HepG2 (cell line): Measurements from ENCODE around the gene PKP3. TPM values are rescaled to one million over a fixed set of nuclear protein-coding genes. Genes with fewer than 3 reads are reported as not detected.

Experiments
- CENPT ChIP-seq: sonication (generic); formaldehyde crosslinking; IDR thresholded peaks from 2 replicates; pipeline ENCODE4 v1.8.0; 2022; ENCODE audit warnings: low read depth, mild to moderate bottlenecking, moderate library complexity, missing genetic modification reagents
- DR1 ChIP-seq: sonication (generic); formaldehyde crosslinking; IDR thresholded peaks from 2 replicates; pipeline ENCODE4 v1.8.0; 2021; ENCODE audit warnings: mild to moderate bottlenecking, missing genetic modification reagents, inconsistent platforms
- E2F1 ChIP-seq: sonication (generic); formaldehyde crosslinking; IDR thresholded peaks from 2 replicates; pipeline ENCODE4 v1.5.0; 2020; ENCODE audit warnings: missing genetic modification reagents
- ERF ChIP-seq: IDR thresholded peaks from 2 replicates; pipeline ENCODE4 v1.6.1; 2018; ENCODE audit warnings: missing biosample characterization, missing genetic modification reagents
- KLF9 ChIP-seq: IDR thresholded peaks from 2 replicates; pipeline ENCODE4 v1.6.1; 2016; ENCODE audit warnings: low read depth
- MEF2D ChIP-seq: sonication (generic); formaldehyde crosslinking; IDR thresholded peaks from 2 replicates; pipeline ENCODE4 v1.5.1; 2020; ENCODE audit warnings: mild to moderate bottlenecking, missing genetic modification reagents
- MXD4 ChIP-seq: IDR thresholded peaks from 2 replicates; pipeline ENCODE4 v1.6.1; 2016; ENCODE audit warnings: mild to moderate bottlenecking, missing biosample characterization, missing genetic modification reagents
- RFX1 ChIP-seq: fragments of 450-650 bp; IDR thresholded peaks from 2 replicates; pipeline ENCODE4 v1.6.1; 2017
- SAP130 ChIP-seq: IDR thresholded peaks from 2 replicates; pipeline ENCODE4 v1.6.1; 2016; ENCODE audit warnings: low read depth
- ZFP91 ChIP-seq: sonication (generic); formaldehyde crosslinking; IDR thresholded peaks from 2 replicates; pipeline ENCODE4 v1.9.0; 2022; ENCODE audit warnings: missing genetic modification reagents, mild to moderate bottlenecking, borderline replicate concordance
- ZNF24 ChIP-seq: fragments of 450-650 bp; IDR thresholded peaks from 2 replicates; pipeline ENCODE4 v1.6.1; 2017; ENCODE audit warnings: antibody characterized with exemption, mild to moderate bottlenecking
- ZNF263 ChIP-seq: sonication (generic); formaldehyde crosslinking; IDR thresholded peaks from 2 replicates; pipeline ENCODE4 v1.4.0; 2020; ENCODE audit warnings: missing genetic modification reagents
- ZNF280B ChIP-seq: sonication (generic); formaldehyde crosslinking; IDR thresholded peaks from 2 replicates; pipeline ENCODE4 v1.5.0; 2020; ENCODE audit warnings: missing genetic modification reagents, mild to moderate bottlenecking, borderline replicate concordance
- ZNF292 ChIP-seq: sonication (generic); formaldehyde crosslinking; IDR thresholded peaks from 2 replicates; pipeline ENCODE4 v1.8.1; 2022; ENCODE audit warnings: mild to moderate bottlenecking, low read depth, missing genetic modification reagents, borderline replicate concordance
- ZNF318 ChIP-seq: sonication (generic); formaldehyde crosslinking; IDR thresholded peaks from 2 replicates; pipeline ENCODE4 v1.4.0; 2020; ENCODE audit warnings: mild to moderate bottlenecking, missing genetic modification reagents
- ZNF335 ChIP-seq: sonication (generic); formaldehyde crosslinking; IDR thresholded peaks from 2 replicates; pipeline ENCODE4 v1.4.0; 2020; ENCODE audit warnings: missing genetic modification reagents
- ZNF343 ChIP-seq: sonication (generic); formaldehyde crosslinking; IDR thresholded peaks from 2 replicates; pipeline ENCODE4 v1.4.0; 2020; ENCODE audit warnings: mild to moderate bottlenecking, missing genetic modification reagents
- ZNF556 ChIP-seq: sonication (generic); formaldehyde crosslinking; IDR thresholded peaks from 2 replicates; pipeline ENCODE4 v1.4.0; 2020; ENCODE audit warnings: mild to moderate bottlenecking, missing genetic modification reagents, borderline replicate concordance
- polyA plus RNA-seq, 8 experiments: library from polyadenylated mRNA; depleted of rRNA in 3 of 8; stranded (reverse) in 7 of 8; unstranded in 1 of 8; fragments of >200 nt; fragmentation: Illumina TruSeq in 4 of 8; extraction: Trizol in 4 of 8; gene quantifications; 2 replicates each; pipeline versions ENCODE4 v1.2.1 to v1.2.3, GENCODE V29; 2011 to 2016; ENCODE audit warnings: low read depth in 4 of 8, missing spikeins in 1 of 8, mixed read lengths in 1 of 8; ENCODE audit not compliant: insufficient read depth in 1 of 8
- total RNA-seq, 5 experiments: library from RNA; depleted of rRNA; stranded (reverse); fragments of >200 nt; fragmentation: Illumina TruSeq; extraction: Trizol; gene quantifications; 2 replicates each; pipeline ENCODE4 v1.2.3, GENCODE V29; 2016; ENCODE audit warnings: low read depth in 1 of 5

PKP3 gene
- total and polyA plus RNA-seq, 2 of the 13 experiments (the other 11 are each of a cell fraction or from before 2014, with no cell fraction given), result 18.0 to 28.7 TPM

- no peak for TF ChIP-seq CENPT (CRISPR knock-in tag)
- no peak for TF ChIP-seq ZNF280B
- TF ChIP-seq ZNF318 (CRISPR knock-in tag), result no peak
- peak; percentile 87 for TF ChIP-seq ERF (CRISPR knock-in tag)
- TF ChIP-seq ZNF335 (CRISPR knock-in tag), result no peak
- TF ChIP-seq ZNF263 (CRISPR knock-in tag), result peak; percentile 86; the same call in 1 of the 2 replicates
- no peak; the same call in 1 of the 2 replicates for TF ChIP-seq ZNF556 (CRISPR knock-in tag)
- 0 out of 2 replicates have a peak, but pooled peaks have one; percentile 61 for TF ChIP-seq KLF9 (CRISPR knock-in tag)
- peak; percentile 33; the same call in 1 of the 2 replicates for TF ChIP-seq ZFP91 (CRISPR knock-in tag)
- peak; percentile 32; the same call in 1 of the 2 replicates for TF ChIP-seq ZNF292 (CRISPR knock-in tag)
- TF ChIP-seq ZNF343 (CRISPR knock-in tag), result no peak
- no peak for TF ChIP-seq ZNF24
- peak; percentile 84 for TF ChIP-seq SAP130 (CRISPR knock-in tag)
- no peak for TF ChIP-seq RFX1
- no peak for TF ChIP-seq E2F1 (CRISPR knock-in tag)
- TF ChIP-seq DR1 (CRISPR knock-in tag), result no peak
- TF ChIP-seq MXD4, result peak; percentile 46; the same call in 1 of the 2 replicates
- TF ChIP-seq MEF2D (CRISPR knock-in tag), result peak; percentile 81; the same call in 1 of the 2 replicates
Measured at GRCh38 chr11:353179-353873, 40.7 kb upstream of the PKP3 start (continued).
